Measurements from ENCODE around the gene BRD4. TPM values are rescaled to one million over a fixed set of nuclear protein-coding genes. Genes with fewer than 3 reads are reported as not detected.
A peak's percentile ranks its signal among the peaks of the same experiment; 100 is the strongest.

Gene BRD4
- total and polyA plus RNA-seq, 10 of the 15 experiments (the other 5 are each of a cell fraction or from before 2014, with no cell fraction given), result 5.3 to 84.4 (median 11.8) TPM

- 0 out of 2 replicates have a peak, but pooled peaks have one; percentile 49 for TF ChIP-seq MXI1 (IDR thresholded peaks at IDR 0.05; ENCODE audit: low read depth, low read length)
- TF ChIP-seq IKZF1 (conservative IDR thresholded peaks at IDR 0.05), result peak; percentile 50
- no peak for TF ChIP-seq SREBF1 (IDR thresholded peaks at IDR 0.05; ENCODE audit: low read length)
- TF ChIP-seq SPI1 (IDR thresholded peaks at IDR 0.05; ENCODE audit: borderline replicate concordance, insufficient read depth, low read depth, low read length), result peak; percentile 98
- peak; percentile 59 for TF ChIP-seq YY1 (IDR thresholded peaks at IDR 0.05; ENCODE audit: low read depth, low read length)
- TF ChIP-seq MAX (IDR thresholded peaks at IDR 0.05; ENCODE audit: low read depth, low read length), result 0 out of 2 replicates have a peak, but pooled peaks have one; percentile 17
- TF ChIP-seq MYB (IDR thresholded peaks at IDR 0.05; ENCODE audit: borderline replicate concordance, low read depth, low read length), result no peak
These were observed 46.3 kb downstream of the BRD4 start (continued) for GRCh38 chr19:15285896-15286591.

DNA sequence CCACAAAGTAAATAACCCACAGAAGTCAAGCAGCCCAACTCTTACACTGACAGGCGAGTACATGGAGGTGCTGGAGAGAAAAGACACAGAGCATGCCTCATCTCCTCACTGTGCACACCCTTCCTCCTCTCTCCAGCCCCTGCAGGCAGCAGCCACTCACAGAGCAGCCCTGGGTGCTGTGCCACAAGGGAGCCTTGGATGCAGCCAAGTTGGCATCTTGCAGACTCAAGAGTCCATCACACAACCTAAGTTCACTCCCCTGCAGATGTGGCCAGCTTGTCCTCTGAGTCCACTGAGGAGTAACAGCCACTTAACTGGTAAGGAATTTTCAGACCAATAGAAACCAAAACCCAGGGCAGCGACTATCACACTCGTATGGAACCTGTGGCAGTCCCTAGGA is 47.4 kb downstream of the BRD4 start:
- Histone ChIP-seq H3K27ac (ENCODE audit: control insufficient read depth, insufficient read depth) (0 out of 2 replicates have a peak overlapping the region, but pooled peaks have one; percentile 13), H4K20me1 (ENCODE audit: control insufficient read depth, insufficient read depth) (peaks cover 27% of the 10 kb centered on the region), H3K27me3 (replicated peaks in 1 of 2; ENCODE audit: control insufficient read depth in 2 of 2, insufficient read depth in 2 of 2, low read length in 1 of 2) (no peaks in the 10 kb centered on the region), H3K9ac (ENCODE audit: control insufficient read depth, insufficient read depth, low read length) (no peak overlapping the region), H3K79me2 (ENCODE audit: control insufficient read depth, insufficient read depth, low read length) (peaks cover 97% of the 10 kb centered on the region), H3K4me1 (ENCODE audit: control insufficient read depth, insufficient read depth, low read length) (peaks cover 69% of the 10 kb centered on the region), H3K4me3 (no peak overlapping the region), H3K4me2 (ENCODE audit: control insufficient read depth, insufficient read depth) (no peak overlapping the region), H3K9me3 (replicated peaks; ENCODE audit: control insufficient read depth, insufficient read depth, low read length) (no peaks in the 10 kb centered on the region), H3K36me3 (ENCODE audit: control insufficient read depth in 2 of 2, insufficient read depth in 2 of 2, low read length in 1 of 2) (peaks cover 7 to 11% of the 10 kb centered on the region in 2 experiments; a peak in 2 of 4 replicates), H2AFZ (ENCODE audit: control insufficient read depth, low read depth, low read length) (no peak overlapping the region)
- RAD21 ChIA-PET (ENCODE audit: unreplicated experiment), result interaction anchor here (1.1 kb wide), 1 partner anchor 19 kb away, joined by 3 read pairs; no protein-coding TSS in a partner anchor
- intact Hi-C loops (cut with micrococcal nuclease; ENCODE audit: unreplicated experiment) (no loop called here), in situ Hi-C loops (cut with MboI) (no loop called here)
- POLR2A ChIA-PET, result interaction anchor here (1.2 kb wide), 1 partner anchor 33 kb away, joined by 3 read pairs; no protein-coding TSS in a partner anchor
- no TSS peak for BruUV-seq (replicated peaks)
- DNase-seq (ENCODE audit: low read depth, low spot score) (no peak), ATAC-seq (no peak), FAIRE-seq (no peak)
- CTCF ChIA-PET, result no interaction called here
- SMC1A ChIA-PET (ENCODE audit: uncharacterized antibody, unreplicated experiment), result interaction anchor here (0.6 to 4.1 kb wide), 3 partner anchors 7 to 60 kb away, joined by 3 to 16 read pairs (median 11); no protein-coding TSS in a partner anchor
- WGBS (ENCODE audit: insufficient coverage, insufficient replicate concordance, low lambda C conversion rate, missing lambda C conversion rate), result 5% methylated on average over 3 of the region's 3 CpGs
- no peak for TF ChIP-seq KLF5 (IDR thresholded peaks at IDR 0.05; ENCODE audit: partially characterized antibody)
- no peak for TF ChIP-seq POLR2A (IDR thresholded peaks at IDR 0.05; ENCODE audit: low read depth, low read length)
- TF ChIP-seq, protein P1, sequence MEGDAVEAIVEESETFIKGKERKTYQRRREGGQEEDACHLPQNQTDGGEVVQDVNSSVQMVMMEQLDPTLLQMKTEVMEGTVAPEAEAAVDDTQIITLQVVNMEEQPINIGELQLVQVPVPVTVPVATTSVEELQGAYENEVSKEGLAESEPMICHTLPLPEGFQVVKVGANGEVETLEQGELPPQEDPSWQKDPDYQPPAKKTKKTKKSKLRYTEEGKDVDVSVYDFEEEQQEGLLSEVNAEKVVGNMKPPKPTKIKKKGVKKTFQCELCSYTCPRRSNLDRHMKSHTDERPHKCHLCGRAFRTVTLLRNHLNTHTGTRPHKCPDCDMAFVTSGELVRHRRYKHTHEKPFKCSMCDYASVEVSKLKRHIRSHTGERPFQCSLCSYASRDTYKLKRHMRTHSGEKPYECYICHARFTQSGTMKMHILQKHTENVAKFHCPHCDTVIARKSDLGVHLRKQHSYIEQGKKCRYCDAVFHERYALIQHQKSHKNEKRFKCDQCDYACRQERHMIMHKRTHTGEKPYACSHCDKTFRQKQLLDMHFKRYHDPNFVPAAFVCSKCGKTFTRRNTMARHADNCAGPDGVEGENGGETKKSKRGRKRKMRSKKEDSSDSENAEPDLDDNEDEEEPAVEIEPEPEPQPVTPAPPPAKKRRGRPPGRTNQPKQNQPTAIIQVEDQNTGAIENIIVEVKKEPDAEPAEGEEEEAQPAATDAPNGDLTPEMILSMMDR (IDR thresholded peaks at IDR 0.05 in 2 of 3, conservative IDR thresholded peaks at IDR 0.05 in 1 of 3; ENCODE audit: control insufficient read depth in 2 of 3, extremely low read depth in 1 of 3, insufficient read depth in 1 of 3, low read depth in 3 of 3, low read length in 3 of 3), result no peak
- no peak for TF ChIP-seq MYB (IDR thresholded peaks at IDR 0.05; ENCODE audit: borderline replicate concordance, low read depth, low read length)
- TF ChIP-seq NFXL1 (IDR thresholded peaks at IDR 0.05; ENCODE audit: borderline replicate concordance), result no peak
- TF ChIP-seq SMAD5 (IDR thresholded peaks at IDR 0.05; ENCODE audit: low read depth), result no peak
- TF ChIP-seq TAF1 (IDR thresholded peaks at IDR 0.05; ENCODE audit: borderline replicate concordance, low read depth, low read length), result no peak
- no peak for TF ChIP-seq WRNIP1 (IDR thresholded peaks at IDR 0.05; ENCODE audit: borderline replicate concordance, low read depth, low read length)
- no peak for TF ChIP-seq SREBF1 (IDR thresholded peaks at IDR 0.05; ENCODE audit: low read length)
- TF ChIP-seq RBBP5 (conservative IDR thresholded peaks at IDR 0.05), result no peak
- TF ChIP-seq JUNB (IDR thresholded peaks at IDR 0.05), result no peak
- TF ChIP-seq BACH1 (IDR thresholded peaks at IDR 0.05; ENCODE audit: borderline replicate concordance), result no peak
- no peak for TF ChIP-seq BRCA1 (IDR thresholded peaks at IDR 0.05; ENCODE audit: low read depth, low read length)
